Glomerular visceral epithelial cell (primary cell): ENCODE data around the gene CCBE1.
A peak's percentile ranks its signal among the peaks of the same experiment; 100 is the strongest.
"Not testable (repeated sequence)": the region's sequence is repeated elsewhere in the genome, so short reads cannot be mapped to it uniquely, and the experiment has no call there.

Experiments
- DNase-seq: peaks from one replicate; pipeline ENCODE4 v3.0.0-alpha.2; 2016; ENCODE audit errors: extremely low spot score

Gene CCBE1

DNA sequence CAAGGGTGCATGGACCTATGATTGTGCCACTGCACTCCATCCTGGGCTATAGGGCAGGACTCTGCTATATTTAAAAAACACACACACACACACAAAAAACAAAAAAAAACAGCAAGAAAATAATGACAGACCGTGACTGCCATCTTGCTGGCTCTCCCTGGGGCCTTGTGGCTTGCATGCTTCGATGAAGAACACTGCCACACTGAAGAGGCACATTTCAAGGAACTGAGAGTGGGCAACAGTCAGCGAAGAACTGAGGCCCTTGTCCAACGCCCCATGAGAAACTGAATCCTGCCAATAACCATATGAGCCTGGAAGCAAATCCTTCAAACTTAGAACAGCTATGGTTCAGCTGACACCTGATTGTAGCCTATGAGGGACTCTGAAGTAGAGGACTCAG lies 158.1 kb downstream of the CCBE1 start:
- no peak for DNase-seq

DNA sequence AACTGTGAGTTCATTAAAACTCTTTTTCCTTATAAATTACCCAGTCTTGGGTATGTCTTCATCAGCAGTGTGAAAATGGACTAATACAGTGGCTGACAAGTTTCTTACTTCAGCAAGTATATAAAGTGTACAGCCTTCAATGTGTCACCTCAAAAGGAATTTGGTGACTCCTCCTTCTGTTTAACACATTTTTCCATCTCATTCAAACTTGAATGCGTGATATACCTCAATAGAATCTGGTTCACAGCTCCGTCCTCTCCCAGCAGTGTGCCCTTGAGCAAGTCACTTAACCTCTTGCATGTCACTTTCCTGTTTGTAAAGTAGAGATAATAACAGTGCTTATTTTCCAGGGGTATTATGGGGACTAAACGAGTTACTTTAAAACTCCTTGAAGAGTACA lies 159.6 kb downstream of the CCBE1 start:
- DNase-seq, result no peak

DNA sequence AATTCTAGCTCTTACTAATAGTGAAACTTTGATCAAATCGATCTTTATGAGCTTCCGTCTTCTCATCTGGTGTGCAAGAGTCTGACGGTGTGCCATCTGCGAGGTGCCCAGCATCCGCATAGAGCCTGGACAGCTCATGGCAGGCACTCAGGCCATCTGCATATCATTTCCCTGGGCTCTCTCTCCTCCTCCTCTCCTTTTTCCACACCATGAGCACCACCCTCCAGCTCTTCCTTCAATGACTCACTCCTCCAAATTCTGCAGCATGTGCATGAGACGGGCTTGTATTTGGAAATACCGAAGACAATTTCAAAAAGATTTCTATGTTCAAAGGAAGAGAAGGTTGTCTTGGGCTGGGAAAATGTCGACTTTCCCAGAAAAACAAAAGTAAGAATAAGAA lies 161.1 kb downstream of the CCBE1 start:
- no peak for DNase-seq

DNA sequence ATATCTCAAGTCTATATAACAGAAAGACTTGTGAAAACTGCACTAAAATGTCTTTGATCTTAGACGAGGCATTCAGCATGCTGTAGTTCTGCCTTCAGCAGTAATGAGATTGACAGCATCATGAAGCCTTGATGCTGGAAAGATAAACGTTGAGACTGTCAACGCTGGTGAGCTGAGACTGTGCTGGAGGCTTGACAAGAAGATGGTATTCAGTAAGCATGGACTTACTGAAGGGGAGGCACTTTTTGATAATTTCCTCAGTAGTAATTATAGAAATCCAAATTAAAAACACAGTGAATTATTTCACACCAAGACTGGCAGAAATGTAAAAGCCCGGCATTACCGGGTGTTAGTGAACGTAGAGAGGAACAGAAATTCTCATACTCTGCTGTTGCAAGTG lies 162.2 kb downstream of the CCBE1 start:
- no peak for DNase-seq

DNA sequence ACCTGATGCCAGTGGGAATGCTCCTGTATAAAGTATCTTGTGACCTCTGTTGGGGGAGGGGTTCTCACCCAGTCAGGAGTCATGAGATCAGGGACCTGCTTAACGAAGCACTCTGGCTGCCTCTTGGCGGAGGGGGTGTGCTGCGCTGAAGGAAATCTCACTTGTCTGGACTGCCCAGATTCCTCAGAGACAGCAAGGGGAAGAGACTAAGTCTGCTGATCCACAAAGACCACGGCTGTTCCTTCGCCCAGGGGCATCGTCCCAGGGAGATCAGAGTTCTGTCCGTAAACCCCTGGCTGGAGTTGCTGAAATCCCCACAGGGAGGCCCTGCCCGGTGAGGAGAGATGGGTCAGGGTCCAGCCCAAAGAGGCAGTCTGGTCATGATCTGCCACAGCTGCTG lies 168.4 kb downstream of the CCBE1 start:
- DNase-seq, result no peak

DNA sequence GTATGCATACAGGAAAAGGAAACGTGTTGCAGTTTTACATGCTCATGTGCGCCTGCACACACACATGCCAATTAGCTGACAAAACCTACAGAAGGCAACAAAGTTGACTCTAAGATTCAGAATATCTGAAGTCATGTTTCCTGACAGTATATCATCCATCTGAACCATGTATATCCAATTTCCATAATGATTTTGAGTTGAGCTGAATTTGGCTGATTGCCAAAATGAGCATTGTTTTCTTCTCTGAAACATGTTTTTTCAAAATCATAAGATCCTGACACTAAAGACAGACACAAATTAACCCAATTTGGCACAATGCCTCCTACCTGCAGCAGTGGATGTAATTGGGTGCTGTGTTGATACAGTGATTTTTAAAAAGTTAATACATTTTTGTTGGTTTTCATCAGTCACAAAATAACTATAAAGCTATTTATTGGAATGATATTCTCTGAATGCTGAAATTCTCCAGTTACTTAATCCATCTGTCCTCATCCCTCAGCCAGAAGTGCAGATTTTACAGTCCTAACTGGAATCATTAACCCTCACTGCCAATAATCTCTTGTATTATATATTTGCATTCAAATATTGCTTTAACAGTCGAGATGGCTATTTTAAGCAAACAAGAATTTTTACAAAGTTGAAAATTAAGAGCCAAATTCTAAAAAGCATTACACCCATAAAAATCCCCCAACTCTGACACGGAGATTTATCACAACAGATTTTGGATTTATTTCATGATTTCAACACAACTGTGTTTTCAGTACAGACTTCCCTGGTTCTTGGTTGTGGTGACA lies 176.5 kb downstream of the CCBE1 start:
- DNase-seq, result no peak

DNA sequence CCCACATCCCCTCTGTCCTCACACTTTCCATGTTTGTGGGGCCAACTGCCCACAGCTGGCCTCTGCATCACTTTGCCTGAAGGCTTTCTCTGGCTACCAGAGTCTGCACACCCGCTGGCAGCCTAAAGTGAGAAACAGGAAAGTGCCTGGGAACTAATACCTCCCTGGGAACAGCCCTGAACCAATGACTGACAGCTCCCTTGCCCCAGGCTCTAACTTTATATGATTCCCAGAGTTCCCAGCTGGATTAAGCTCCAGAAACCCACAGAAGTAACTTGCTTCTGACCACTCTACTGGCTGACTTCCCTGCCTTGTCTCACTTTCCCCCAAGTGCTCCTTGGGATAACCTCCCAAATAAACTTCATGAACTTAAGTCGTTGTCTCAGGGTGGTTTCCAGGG lies 178.5 kb downstream of the CCBE1 start:
- DNase-seq, result no peak

DNA sequence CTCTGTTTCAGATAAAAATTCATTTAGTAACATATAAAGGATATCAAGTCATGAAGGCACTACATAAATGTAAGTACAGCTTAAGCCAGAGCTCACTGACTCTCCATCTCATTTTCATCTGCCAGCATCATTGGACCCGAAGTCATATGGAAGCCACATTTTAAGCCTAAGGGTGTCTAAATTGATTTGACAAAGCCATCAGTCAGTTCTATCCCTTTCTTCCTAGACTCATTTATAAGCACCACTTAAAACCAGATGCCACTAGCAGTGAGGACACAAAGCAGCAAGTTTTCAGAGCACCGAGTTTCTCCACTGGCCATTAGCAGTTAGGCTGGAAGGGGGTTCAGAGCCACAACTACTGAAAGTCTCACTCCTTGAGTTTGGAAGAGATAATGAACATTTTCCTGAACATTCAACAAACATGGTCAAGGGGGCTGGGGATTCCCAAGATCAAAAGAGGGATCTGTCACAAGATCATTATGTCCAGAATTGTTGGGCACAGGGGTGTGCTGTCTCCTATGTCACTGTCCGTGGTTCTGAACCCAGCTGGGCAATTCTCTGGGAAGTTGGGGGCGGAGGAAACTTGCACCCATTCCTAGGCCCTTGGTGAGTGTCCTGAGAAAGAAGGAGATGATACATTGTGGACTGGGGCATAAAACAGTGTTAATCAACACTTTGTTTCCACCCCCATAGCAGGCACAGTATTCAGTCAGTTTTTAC lies 179.6 kb downstream of the CCBE1 start:
- peak; percentile 18 for DNase-seq

DNA sequence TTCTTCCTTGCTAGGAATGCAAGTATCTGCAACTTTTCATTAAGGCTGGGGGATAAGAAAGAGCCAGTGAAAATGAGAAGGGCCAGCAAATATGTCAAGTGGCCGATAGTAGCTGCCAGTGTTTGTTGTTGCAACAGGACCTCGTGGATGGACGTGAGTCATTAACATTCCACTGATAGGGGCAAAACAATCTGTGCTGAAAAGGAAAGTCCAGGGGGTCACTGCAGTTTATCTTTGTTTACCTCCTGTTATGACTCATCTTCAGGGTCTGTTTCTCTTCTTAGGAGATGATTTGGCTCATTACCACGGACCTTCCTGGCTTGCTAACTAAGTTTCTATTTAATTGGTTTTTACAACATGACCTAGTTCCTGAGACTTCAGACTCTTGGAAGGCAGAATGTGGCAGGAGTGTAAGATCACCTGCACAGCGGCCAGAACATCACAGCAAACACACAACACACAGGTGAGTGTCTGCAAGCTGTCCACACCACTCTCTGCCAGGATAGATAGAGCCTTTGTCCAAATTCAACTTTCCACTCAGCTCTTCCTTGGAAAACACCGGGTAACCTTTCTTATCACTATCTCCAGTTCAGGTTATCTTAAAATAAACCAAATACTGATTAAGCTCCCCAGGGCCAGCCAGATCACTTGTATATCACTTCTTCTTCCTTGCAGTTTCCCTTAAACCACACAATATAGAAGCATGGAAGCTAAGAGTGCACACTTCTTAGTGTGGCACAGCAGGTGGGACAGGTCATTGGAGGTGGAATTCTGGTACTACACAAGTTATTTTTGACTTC lies 180.7 kb downstream of the CCBE1 start:
- DNase-seq, result peak; percentile 75

DNA sequence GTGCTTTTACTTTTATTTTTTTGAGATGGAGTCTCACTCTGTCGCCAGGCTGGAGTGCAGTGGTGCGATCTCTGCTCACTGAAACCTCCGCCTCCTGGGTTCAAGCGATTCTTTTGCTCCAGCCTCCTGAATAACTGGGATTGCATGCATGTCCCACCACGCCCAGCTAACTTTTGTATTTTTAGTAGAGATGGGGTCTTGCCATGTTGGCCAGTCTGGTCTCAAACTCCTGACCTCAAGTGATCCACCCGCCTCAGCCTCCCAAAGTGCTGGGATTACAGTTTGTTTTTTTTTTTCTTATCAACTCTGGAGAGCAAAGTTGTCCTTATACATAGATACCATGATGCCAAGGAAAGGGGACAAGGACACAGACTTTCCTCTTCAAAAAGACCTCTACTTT lies 181.3 kb downstream of the CCBE1 start:
- not testable (repeated sequence) for DNase-seq

DNA sequence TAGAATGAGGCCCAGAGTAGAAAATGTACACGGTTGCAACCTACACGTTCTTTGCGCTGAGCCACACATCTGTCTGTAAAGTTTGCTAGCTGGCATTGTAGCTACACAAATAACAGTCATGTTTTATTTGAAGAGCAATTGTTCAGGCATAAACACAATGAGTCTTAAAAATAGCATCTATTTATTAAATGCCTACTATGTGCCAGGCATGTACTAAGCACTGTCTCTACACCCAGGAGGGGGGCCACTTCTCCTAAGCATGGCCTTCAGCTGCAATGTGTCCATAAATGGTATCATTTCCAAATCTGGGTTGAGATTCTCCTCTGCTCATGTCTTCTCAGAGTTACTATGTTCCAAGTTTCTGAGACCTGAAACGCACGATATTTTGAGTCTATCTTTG lies 182.1 kb downstream of the CCBE1 start:
- DNase-seq, result no peak

DNA sequence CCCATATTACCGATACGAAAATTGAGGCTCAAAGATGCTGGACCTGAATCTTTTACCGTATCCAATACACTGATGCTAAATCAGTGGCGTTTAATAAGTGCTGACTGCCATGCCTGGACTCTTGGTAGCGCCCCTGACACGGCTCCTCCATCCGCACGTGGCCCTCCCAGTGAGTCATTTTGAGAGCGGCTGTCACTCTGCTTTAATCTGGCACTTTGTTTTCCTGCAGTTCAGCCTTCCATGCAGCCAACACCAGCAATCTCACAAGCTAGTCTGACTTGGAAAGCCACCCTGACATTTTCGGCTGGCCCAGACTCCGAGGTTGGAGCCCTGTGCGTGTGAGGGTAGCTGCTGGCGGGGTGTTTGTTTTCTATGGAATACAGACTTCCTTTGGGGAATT lies 183.0 kb downstream of the CCBE1 start:
- DNase-seq, result peak; percentile 17

DNA sequence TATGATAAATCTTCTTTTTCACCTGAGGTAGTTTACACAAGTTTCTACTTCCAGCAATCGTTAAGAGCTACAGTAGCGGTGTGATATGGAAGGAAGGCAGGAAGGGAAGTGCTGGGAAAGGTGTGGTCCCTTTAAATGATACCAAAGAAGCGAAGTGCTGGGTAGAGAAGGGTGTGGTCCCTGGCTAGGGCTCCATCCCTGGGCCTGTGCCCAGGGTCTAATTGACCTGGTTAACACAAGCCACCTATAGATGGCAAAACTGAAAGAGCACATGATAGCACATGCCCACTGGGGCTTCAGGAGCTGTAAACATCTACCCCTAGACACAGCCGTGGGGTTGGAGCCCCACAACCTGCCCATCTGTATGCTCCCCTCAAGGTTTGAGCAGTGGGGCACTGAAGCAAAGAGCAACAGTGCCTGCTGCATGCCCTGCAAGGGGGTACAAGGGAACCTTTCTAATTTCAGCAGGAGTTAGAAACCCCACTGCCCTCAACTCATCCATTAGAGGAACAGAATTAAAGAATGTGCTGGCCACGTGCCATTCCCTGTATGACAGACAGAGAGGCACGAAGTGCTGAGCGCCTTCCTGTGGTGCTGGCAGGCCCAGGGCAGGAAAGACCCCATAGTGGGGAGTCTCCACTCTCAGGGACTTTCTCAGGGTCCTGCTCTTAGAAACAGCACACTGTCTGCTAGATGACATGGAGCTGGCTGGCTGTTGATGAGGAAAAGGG lies 185.0 kb downstream of the CCBE1 start:
- DNase-seq, result no peak

DNA sequence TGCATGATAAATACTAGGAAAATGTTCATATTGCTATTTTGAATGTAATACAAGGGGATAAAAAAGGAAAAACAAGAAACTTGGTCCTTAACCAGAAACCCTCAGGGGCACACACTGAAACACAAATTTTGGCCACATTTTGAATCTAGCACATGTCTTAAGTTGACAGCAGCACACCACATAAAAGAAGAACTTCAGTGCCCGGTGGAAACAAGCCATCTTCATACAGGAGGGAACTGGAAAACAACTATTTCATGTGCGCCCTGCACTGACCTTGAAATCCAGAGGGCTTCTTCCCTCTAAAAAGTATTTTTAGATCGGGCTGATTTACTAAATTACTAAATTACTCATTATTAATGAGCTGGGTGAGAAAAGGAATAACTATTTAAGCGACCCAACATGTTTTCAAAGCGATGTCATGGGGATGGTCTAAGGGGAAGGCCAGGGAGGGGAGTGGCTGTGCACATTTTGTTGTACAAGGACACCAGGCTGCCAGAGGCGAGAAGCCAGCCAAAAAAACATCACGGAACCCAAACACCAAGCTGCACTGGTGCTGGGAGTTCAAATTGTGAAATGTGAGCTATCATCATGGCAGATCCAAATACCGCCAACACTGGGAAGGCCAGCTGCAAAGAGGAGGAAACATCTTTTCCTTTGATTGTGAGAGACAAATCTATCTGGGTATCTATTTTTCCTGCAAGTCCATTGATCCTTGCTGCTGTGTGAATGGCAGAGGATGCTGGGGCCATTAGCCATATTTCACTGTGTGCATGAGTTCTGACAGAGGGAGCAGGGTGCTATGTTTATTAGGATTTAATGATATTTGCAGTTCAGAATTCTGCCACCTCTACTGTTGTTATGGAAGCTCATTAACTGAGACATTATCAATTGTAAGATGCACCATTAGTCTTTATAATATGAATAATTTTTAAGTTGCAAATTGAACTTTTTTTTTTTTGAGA lies 187.5 kb downstream of the CCBE1 start:
- DNase-seq, result no peak

DNA sequence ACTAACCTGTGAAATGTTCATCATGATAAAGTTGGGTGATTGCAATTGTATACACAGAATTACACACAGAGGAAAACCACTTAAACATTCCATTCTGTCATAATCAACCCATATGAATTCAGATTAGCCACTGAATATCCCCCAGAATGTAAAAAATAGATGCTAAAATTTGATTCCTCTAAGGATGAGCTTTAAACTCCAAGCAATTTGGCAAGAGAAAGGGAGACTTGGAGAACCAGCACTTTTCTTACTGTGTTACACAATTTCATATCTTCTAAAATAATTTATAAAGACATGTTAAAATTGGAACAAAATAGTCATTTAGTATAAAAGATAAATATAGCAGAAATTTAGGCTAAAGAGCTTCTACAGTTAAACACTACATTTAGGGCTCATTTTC lies 191.9 kb downstream of the CCBE1 start:
- no peak for DNase-seq

DNA sequence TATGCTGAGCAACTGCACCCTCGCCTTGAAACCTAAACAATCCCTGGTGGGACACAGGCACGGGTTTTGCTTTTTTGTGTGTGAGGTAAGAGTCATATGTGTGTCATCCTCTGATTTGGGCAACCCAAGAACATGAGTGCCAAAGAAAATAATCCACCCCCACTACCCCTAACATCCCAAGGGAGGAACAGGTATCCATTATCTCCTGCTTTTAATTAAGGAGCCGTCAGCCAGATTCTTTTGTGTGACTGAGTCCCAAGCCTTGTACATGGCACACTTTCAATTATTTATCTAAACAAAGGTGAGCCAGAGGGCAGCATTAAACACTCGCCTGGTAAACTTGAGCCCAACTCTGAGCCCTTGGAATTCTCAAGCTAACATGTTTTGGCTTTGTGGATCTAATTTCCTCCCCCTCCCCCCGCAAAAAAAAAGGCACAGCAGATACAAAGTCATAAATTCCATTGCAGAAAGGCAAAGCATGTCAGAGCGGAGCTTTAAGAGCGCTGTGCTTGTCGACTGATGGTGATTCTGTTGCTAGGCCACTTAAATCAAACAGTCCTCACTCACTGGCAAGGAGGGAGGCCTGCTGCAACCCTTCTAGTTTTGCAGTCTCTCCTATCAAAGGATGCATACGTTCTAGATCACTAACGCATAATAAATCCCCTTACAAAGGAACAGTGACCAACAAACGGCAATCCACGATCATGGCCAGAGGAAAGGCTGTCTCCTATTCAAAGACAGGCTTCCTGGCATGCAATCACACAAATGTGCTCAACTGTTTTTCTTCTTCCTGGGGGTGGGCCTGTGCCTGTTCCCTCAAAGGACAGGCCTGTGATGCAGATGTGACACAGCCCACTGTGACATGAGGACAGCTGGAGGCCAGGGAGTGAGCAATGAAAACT lies 194.7 kb downstream of the CCBE1 start:
- peak; percentile 26 for DNase-seq

DNA sequence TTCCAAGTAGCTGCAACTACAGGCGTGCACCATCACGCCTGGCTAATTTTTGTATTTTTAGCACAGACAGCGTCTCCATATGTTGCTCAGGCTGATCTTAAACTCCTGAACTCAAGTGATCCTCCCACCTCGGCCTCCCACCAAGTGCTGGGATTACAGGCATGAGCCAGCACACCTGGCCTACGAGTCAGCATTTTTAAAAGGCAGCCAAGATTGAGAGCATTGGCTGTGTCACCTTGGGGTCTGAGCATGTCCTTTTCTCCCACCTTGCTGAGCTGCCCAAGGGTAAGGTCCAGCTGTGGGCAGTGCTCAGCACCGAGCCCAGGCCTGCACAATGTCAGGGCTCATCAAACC lies 195.3 kb downstream of the CCBE1 start:
- DNase-seq, result peak; percentile 41

DNA sequence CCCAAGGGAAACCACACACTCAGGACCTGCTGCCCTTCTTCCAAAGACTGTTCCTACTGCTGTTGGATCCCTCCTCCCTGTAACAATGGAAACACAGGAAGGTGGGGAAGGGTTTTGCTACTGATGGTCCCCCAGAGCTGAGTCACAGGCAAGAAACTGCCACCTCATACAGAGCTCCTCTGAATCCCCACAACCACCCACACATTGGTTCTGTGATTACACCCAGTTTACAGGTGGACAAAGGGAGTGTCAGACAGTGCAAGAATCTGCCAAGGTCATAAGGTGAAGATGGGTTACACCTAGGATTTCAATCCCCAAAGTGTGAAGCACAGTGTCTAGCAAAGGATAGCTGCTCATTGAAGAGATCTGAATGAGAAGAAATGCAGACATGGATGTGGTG lies 196.5 kb downstream of the CCBE1 start:
- DNase-seq, result no peak

DNA sequence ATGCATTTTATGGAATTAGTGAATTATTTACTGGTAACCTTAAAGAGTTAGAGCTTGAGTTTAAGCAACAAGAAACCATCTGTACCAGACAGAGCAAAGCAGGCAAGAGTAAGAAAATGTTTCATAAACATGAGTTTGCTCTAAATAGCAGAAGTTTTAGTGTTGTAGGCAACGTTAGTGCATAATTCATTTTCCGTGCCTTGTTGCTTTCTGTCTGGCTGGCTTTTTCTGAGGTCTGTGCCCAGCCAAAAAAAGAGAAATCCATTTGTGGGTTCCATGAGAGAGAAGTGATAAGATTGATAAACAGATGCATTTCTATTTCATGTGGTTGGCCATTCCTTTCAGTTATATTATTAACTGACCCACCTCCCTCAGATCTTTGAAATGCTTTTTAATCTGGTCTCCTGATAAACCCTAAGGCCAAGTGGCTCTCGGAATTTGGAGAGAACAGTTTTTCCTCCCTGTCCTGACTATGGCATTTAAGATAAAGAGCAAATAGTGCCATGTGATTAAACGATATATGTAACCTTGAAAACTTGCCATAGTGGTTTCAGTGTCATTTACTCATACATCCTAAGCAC lies 198.6 kb downstream of the CCBE1 start:
- no peak for DNase-seq
